Endodermal cell (in vitro differentiated cells): ENCODE results near the gene KCTD11. TPM values are rescaled to one million over a fixed set of nuclear protein-coding genes. Genes with fewer than 3 reads are reported as not detected.

Experiments used
- DNase-seq: peaks from one replicate; pipeline ENCODE4 v3.0.0-alpha.2; 2017
- H3K27ac ChIP-seq: 2 replicates; pipeline ENCODE4 v1.5.1; 2013; ENCODE audit warnings: mild to moderate bottlenecking, low read depth, low read length, moderate library complexity
- H3K27me3 ChIP-seq: 2 replicates; pipeline ENCODE4 v1.6.1; 2013; ENCODE audit warnings: mild to moderate bottlenecking, low read length, moderate library complexity; ENCODE audit not compliant: insufficient read depth, control insufficient read depth, poor library complexity, severe bottlenecking
- H3K36me3 ChIP-seq: 2 replicates; pipeline ENCODE4 v1.7.0; 2013; ENCODE audit warnings: mild to moderate bottlenecking, low read length, moderate library complexity; ENCODE audit not compliant: control insufficient read depth, insufficient read depth
- H3K4me1 ChIP-seq: one replicate; pipeline ENCODE4 v1.7.0; 2013; ENCODE audit warnings: low read length; ENCODE audit not compliant: control insufficient read depth, insufficient read depth
- H3K4me3 ChIP-seq: 2 replicates; pipeline ENCODE4 v1.5.1; 2013; ENCODE audit warnings: mild to moderate bottlenecking, low read length, moderate library complexity
- H3K9ac ChIP-seq: 2 replicates; pipeline ENCODE4 v1.6.1; 2013; ENCODE audit warnings: mild to moderate bottlenecking, low read length, moderate library complexity; ENCODE audit not compliant: poor library complexity, severe bottlenecking; ENCODE audit errors: extremely low read depth
- H3K9me3 ChIP-seq: 2 replicates; pipeline ENCODE4 v1.6.1; 2013; ENCODE audit warnings: mild to moderate bottlenecking, low read length, moderate library complexity; ENCODE audit not compliant: control insufficient read depth
- H3K27ac Mint-ChIP-seq: 2 replicates; pipeline ENCODE4 v1.8.0; 2020; ENCODE audit warnings: mixed read lengths
- H3K27me3 Mint-ChIP-seq: 2 replicates; pipeline ENCODE4 v1.8.0; 2021; ENCODE audit warnings: mild to moderate bottlenecking, mixed read lengths; ENCODE audit not compliant: insufficient read depth
- H3K36me3 Mint-ChIP-seq: 2 replicates; pipeline ENCODE4 v1.8.0; 2020; ENCODE audit warnings: low read depth, mixed read lengths
- H3K4me1 Mint-ChIP-seq: 2 replicates; pipeline ENCODE4 v1.8.0; 2020; ENCODE audit warnings: mixed read lengths
- H3K4me3 Mint-ChIP-seq: 2 replicates; pipeline ENCODE4 v1.8.0; 2020; ENCODE audit warnings: mild to moderate bottlenecking, moderate library complexity, mixed read lengths
- H3K9me3 Mint-ChIP-seq: 2 replicates; pipeline ENCODE4 v1.8.0; 2020; ENCODE audit warnings: mild to moderate bottlenecking, mixed read lengths
- WGBS, 2 experiments: methylation state at CpG; one replicate each; pipeline versions ENCODE4 v1.1.5 to v1.1.7; 2013; ENCODE audit warnings: missing lambda C conversion rate in 2 of 2, mixed read lengths in 1 of 2; ENCODE audit not compliant: insufficient coverage in 1 of 2, insufficient read length in 1 of 2; 5-methylcytosine and 5-hydroxymethylcytosine counted together
- total RNA-seq, 2 donors: library from RNA; stranded (reverse); fragmentation: NEBNext Ultra II Directional in 1 of 2; extraction: Animal tissue kit (Norgen Biotek cat#: 25700) in 1 of 2; gene quantifications; 2 replicates in 1 of 2; 3 replicates in 1 of 2; pipeline ENCODE4 v1.2.1, GENCODE V29; 2021
- TF ChIP-seq, protein P1 (sequence below): fragments of 200-600 bp; sonication (generic); conservative IDR thresholded peaks from 2 replicates; pipeline ENCODE4 v1.5.0; 2021; ENCODE audit warnings: antibody characterized with exemption, mild to moderate bottlenecking

Gene KCTD11
- total RNA-seq, 2 donors from 2014 or later, result 7.1 to 8.4 TPM

DNA sequence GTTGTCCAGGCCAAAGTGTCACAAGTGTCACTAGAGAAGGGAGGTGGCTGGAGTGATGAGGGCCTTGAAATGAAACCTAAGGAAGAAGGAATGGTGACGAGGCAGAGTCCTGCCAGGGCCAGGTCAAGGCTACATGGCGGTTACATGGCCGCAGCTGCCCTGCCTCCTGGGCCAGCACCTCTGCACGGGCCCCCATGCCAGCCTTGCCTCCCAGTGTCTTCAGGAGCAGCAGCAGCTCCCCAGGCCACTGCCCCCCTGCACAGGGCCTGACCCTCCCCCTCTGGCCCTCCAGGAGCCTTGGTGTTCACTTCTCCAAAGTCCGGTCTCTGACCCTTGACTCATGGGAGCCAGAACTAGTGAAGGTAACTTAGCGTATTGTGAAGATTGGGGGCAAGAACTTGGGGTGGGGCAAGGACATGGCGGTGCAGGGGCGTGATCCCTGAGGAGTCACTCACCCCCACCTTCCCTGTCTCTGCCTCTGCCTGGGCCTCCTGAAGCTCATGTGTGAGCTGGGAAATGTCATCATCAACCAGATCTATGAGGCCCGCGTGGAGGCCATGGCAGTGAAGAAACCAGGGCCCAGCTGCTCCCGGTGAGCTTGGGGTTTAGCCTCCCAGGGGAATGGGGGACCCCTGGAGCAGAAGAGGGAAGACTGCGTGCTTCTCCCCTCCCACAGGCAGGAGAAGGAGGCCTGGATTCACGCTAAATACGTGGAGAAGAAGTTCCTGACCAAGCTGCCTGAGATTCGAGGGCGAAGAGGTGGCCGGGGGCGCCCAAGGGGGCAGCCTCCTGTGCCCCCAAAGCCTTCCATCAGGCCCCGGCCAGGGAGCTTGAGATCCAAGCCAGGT, 4.1 kb upstream of the KCTD11 start:
- TF ChIP-seq, protein P1, sequence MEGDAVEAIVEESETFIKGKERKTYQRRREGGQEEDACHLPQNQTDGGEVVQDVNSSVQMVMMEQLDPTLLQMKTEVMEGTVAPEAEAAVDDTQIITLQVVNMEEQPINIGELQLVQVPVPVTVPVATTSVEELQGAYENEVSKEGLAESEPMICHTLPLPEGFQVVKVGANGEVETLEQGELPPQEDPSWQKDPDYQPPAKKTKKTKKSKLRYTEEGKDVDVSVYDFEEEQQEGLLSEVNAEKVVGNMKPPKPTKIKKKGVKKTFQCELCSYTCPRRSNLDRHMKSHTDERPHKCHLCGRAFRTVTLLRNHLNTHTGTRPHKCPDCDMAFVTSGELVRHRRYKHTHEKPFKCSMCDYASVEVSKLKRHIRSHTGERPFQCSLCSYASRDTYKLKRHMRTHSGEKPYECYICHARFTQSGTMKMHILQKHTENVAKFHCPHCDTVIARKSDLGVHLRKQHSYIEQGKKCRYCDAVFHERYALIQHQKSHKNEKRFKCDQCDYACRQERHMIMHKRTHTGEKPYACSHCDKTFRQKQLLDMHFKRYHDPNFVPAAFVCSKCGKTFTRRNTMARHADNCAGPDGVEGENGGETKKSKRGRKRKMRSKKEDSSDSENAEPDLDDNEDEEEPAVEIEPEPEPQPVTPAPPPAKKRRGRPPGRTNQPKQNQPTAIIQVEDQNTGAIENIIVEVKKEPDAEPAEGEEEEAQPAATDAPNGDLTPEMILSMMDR, result no peak
- peaks cover 15% of the 10 kb centered on the region for H3K4me1 Mint-ChIP-seq

DNA sequence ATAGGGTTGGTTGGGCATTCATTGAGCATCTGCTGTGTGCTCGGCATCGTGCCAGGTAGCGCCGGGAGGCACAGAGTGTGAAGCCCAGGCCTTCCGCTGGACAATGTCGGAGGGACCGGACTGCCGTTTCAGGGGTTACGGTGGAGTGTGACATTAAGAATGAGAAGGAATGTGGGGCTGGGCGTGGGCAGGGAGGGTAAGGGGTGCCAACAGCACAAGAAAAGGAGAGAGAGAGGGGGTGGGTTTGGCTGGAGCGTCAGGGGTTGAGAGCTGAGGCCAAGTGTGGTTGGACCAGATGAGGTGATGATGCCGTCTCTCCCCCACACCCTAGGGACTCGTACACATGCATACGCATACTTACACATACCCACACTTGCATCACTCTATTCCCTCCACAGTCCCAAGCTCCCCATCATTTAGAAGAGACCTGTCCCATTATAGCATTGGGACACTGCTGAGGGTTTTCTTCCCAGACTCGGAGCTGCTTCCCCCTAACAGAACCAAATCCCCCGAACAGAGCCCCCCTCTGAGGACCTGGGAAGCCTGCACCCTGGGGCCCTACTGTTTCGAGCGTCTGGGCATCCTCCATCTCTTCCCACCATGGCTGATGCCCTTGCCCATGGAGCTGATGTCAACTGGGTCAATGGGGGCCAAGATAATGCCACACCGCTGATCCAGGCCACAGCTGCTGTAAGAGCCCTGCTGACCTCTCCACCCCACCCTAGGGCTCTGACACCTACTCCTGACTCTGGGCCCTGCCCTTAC, 3.3 kb upstream of the KCTD11 start:
- peak; percentile 54 for DNase-seq
- Mint-ChIP-seq H3K9me3 (no peaks in the 10 kb centered on the region), H3K27ac (peak overlapping the region; percentile 91), H3K4me1 (peaks cover 15% of the 10 kb centered on the region), H3K4me3 (no peak overlapping the region), H3K27me3 (peaks cover 10% of the 10 kb centered on the region), H3K36me3 (no peaks in the 10 kb centered on the region)
- Histone ChIP-seq H3K9me3 (no peaks in the 10 kb centered on the region), H3K4me3 (no peak overlapping the region), H3K36me3 (no peaks in the 10 kb centered on the region), H3K27ac (no peak overlapping the region), H3K27me3 (no peaks in the 10 kb centered on the region), H3K4me1 (peaks cover 5% of the 10 kb centered on the region), H3K9ac (no peak overlapping the region)
- TF ChIP-seq, protein P1, result no peak
- WGBS, 2 experiments, result 94 to 99% methylated on average over 15 to 19 of the region's 19 CpGs

More for the DNA sequence above, 4.1 kb upstream of the KCTD11 start:
- DNase-seq, result peak; percentile 41
- Mint-ChIP-seq H3K27me3 (peaks cover 7% of the 10 kb centered on the region), H3K27ac (no peak overlapping the region), H3K36me3 (no peaks in the 10 kb centered on the region), H3K4me3 (no peak overlapping the region), H3K9me3 (no peaks in the 10 kb centered on the region)
- H3K27me3 ChIP-seq, result no peaks in the 10 kb centered on the region
- peaks cover 2% of the 10 kb centered on the region for H3K4me1 ChIP-seq
- WGBS, 2 experiments, result 86 to 94% methylated on average over 10 to 19 of the region's 19 CpGs
- H3K27ac ChIP-seq, result no peak overlapping the region
- H3K4me3 ChIP-seq, result no peak overlapping the region
- H3K9ac ChIP-seq, result no peak overlapping the region
- H3K36me3 ChIP-seq, result no peaks in the 10 kb centered on the region
- H3K9me3 ChIP-seq, result no peaks in the 10 kb centered on the region

DNA sequence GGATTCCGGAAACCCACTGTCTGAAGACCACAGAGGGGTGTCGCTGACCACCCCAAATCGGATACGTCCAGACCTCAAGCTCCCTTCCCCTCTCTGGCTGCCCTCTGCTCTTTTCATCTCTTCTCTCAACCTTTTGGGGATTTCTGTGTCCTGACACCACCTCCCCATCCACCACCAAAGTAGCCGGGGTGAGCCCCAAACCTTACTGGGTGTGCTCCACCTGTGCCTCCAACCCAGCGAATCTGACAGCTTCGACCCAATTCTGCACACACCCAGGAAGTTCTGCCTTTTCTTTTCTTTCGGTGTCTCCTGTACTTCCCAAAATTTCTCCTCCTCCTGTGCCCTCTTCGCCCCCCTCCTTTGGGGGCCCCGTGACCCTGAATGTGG, 534 bp downstream of the KCTD11 start:
- no peaks in the 10 kb centered on the region for H3K36me3 Mint-ChIP-seq
- peak overlapping the region; percentile 75 for H3K27ac Mint-ChIP-seq
- peak overlapping the region; percentile 82 for H3K4me3 ChIP-seq
- TF ChIP-seq, protein P1, result peak; percentile 78
- H3K27ac ChIP-seq, result peak overlapping the region; percentile 90
- H3K27me3 ChIP-seq, result no peaks in the 10 kb centered on the region
- H3K4me3 Mint-ChIP-seq, result peak overlapping the region; percentile 73
- no peak for DNase-seq
- no peaks in the 10 kb centered on the region for H3K9me3 Mint-ChIP-seq
- peaks cover 5% of the 10 kb centered on the region for H3K4me1 ChIP-seq
- H3K27me3 Mint-ChIP-seq, result peaks cover 24% of the 10 kb centered on the region
- no peaks in the 10 kb centered on the region for H3K9me3 ChIP-seq
- peaks cover 15% of the 10 kb centered on the region for H3K4me1 Mint-ChIP-seq
- H3K36me3 ChIP-seq, result no peaks in the 10 kb centered on the region
- 54 to 59% methylated on average over 3 to 10 of the region's 10 CpGs for WGBS, 2 experiments
- H3K9ac ChIP-seq, result peak overlapping the region; percentile 91
